Heart left ventricle (tissue), 16 donors: ENCODE measurements around the gene CSF1R. TPM values are rescaled to one million over a fixed set of nuclear protein-coding genes. Genes with fewer than 3 reads are reported as not detected.
A peak's percentile ranks its signal among the peaks of the same experiment; 100 is the strongest.

Source experiments
- ATAC-seq, 4 donors: fragments of 200-7000 bp; cut with Tn5 transposase; one replicate each; pipeline ENCODE4 v1.9.1; 2020 to 2022; ENCODE audit warnings: moderate library complexity in 4 of 4, mild to moderate bottlenecking in 3 of 4, moderate number of reproducible peaks in 1 of 4
- DNase-seq, 5 donors: peaks; one replicate each; pipeline ENCODE4 v3.0.0-alpha.2; 2020
- H3K27ac ChIP-seq, 12 donors: fragments of 200-600 bp; sonication (generic) in 4 of 12; one replicate each; pipeline versions ENCODE4 v1.5.0 to v1.8.0; 2016 to 2022; ENCODE audit warnings: mild to moderate bottlenecking in 2 of 12
- H3K27me3 ChIP-seq, 9 donors: fragments of 200-600 bp; sonication (generic) in 2 of 9; one replicate each; pipeline versions ENCODE4 v1.5.1 to v1.8.0; 2016 to 2022; ENCODE audit warnings: mild to moderate bottlenecking in 3 of 9
- H3K36me3 ChIP-seq, 9 donors: fragments of 200-600 bp; sonication (generic) in 2 of 9; one replicate each; pipeline versions ENCODE4 v1.5.0 to v1.8.0; 2018 to 2022; ENCODE audit warnings: mild to moderate bottlenecking in 2 of 9
- H3K4me1 ChIP-seq, 12 donors: fragments of 200-600 bp; sonication (generic) in 4 of 12; one replicate each; pipeline versions ENCODE4 v1.5.0 to v1.8.0; 2016 to 2022; ENCODE audit warnings: mild to moderate bottlenecking in 3 of 12
- H3K4me3 ChIP-seq, 12 donors: fragments of 200-600 bp; sonication (generic) in 4 of 12; one replicate each; pipeline versions ENCODE4 v1.5.0 to v1.8.0; 2017 to 2022; ENCODE audit warnings: mild to moderate bottlenecking in 9 of 12, moderate library complexity in 4 of 12
- H3K9me3 ChIP-seq, 12 donors: fragments of 200-600 bp; sonication (generic) in 4 of 12; one replicate each; pipeline versions ENCODE4 v1.5.0 to v1.8.0; 2016 to 2022; ENCODE audit warnings: mild to moderate bottlenecking in 1 of 12
- CTCF ChIP-seq, 12 donors: fragments of 200-600 bp; sonication (generic) in 4 of 12; IDR thresholded peaks; one replicate each; pipeline versions ENCODE4 v1.5.0 to v1.8.0; 2018 to 2022; ENCODE audit warnings: antibody characterized with exemption in 12 of 12, mild to moderate bottlenecking in 5 of 12
- POLR2A ChIP-seq, 2 donors: fragments of 450-650 bp; IDR thresholded peaks; one replicate each; pipeline ENCODE4 v1.6.1; 2017; ENCODE audit warnings: antibody characterized with exemption in 2 of 2, mild to moderate bottlenecking in 2 of 2, moderate library complexity in 2 of 2
- WGBS, 4 donors: extraction: QIAGEN DNeasy Blood & Tissue Kit in 2 of 4; methylation state at CpG; one replicate each; pipeline versions ENCODE4 v1.1.5 to v1.1.7; 2013 to 2018; 5-methylcytosine and 5-hydroxymethylcytosine counted together
- intact Hi-C, 10 donors: fragments of 100-400 bp; cut with DNase I; formaldehyde crosslinking; loops; one replicate each; pipeline versions ENCODE4 v1.11.1 to v1.14.2; 2022
- polyA plus RNA-seq, 2 donors: library from polyadenylated mRNA; stranded (reverse); fragments of 200-250 nt; gene quantifications; one replicate each; pipeline ENCODE4 v1.2.3, GENCODE V29; 2013
- total RNA-seq, 9 donors: library from RNA; depleted of rRNA in 2 of 9; stranded (reverse); fragments of >200 nt in 2 of 9; fragmentation: NEBNext Ultra II Directional in 3 of 9; extraction: Animal tissue kit (Norgen Biotek cat#: 25700) in 3 of 9; gene quantifications; one replicate each; pipeline versions ENCODE4 v1.1.0 to v1.2.4, GENCODE V29; 2016 to 2023
- donor health status: ischemic (EF 13 %, LVEDD 7.1; RV severe dilation, severe dysfunction).
- donor health status: healthy with polysubstance abuse.
- donor health status: DM: no; HTN: yes; CAD: no.
- donor health status: DM: no; HTN: no; CAD: no.
- donor health status: ischemic (EF 25% LVEDD 6.9; RV normal size, moderate dysfunction).
- donor health status: ischemic (EF 25% LVEDD 5.7; RV mildly dilated, moderate dysfunction).
- donor health status: healthy.
- donor health status: DM: yes; HTN: yes; CAD: no.
- donor health status: ischemic (EF 35%, LVEDD 5.7; RV mildly dilated, moderate dysfunction).
- donor health status: nonischemic (EF 11% LVEDD 7.7; RV severe dilation, severe dysfunction).
- donor health status: DM: yes; HTN: yes; CAD: no.
- donor health status: PGD.
- donor health status: ischemic (EF 29% LVEDD 5.4; RV normal size, mild dysfunction).
- donor health status: nonischemic (EF 23%, LVEDD 6.1; RV moderate dilation, normal function).

Gene CSF1R
- total and polyA plus RNA-seq, 11 donors: 5.0 to 143 (median 10.7) TPM

DNA sequence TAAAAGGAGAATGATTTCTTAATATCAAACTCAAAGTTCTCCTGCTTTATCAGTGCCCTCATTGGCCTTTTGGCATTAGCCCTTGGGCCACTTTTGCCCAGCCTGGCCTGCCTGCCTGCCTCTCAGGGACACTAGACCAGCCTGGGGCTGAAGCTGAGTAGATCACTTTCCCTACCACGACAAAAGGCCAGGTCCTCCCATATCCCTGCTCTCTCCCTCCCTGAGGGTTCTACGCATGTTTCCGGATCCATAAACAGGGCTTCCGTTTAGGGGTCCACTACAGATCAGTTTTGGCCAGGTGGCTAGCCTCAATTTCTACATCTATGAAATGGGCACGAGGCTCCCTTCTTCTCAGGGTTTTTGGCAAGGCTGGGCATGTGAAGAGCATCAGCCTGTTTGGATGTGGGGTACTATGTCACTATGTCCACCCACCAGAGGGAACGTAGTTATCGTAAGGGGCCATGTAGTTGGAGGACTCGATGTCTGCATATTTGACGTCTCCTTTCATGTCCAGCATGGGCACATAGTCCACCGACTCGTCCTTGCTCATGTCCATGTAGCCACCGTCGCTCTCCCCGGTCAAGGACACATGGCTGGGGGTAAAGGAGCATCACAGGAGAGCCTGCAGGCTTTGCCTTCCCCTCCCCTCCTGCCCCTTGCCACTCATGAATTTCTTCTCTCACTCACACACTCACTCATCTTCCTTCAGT lies 35.2 kb upstream of the CSF1R start:
- H3K27ac ChIP-seq: peak overlapping the region in 1 of 12 donors; percentile 11
- H3K4me1 ChIP-seq: peaks cover 0 to 28% (median 0%) of the 10 kb centered on the region in 12 donors
- TF ChIP-seq CTCF (IDR thresholded peaks at IDR 0.05) (no peak), POLR2A (IDR thresholded peaks at IDR 0.05) (no peak)
- ATAC-seq (no peak), DNase-seq (peak in 4 of 5 donors; percentile 9 to 37 (median 16))
- peaks cover 0 to 97% (median 47%) of the 10 kb centered on the region in 9 donors for H3K36me3 ChIP-seq
- no peak overlapping the region for H3K4me3 ChIP-seq
- H3K9me3 ChIP-seq: no peaks in the 10 kb centered on the region
- H3K27me3 ChIP-seq: no peaks in the 10 kb centered on the region
- 93 to 94% (median 94%) methylated on average over 14 of the region's 14 CpGs for WGBS, 4 donors
- intact Hi-C loops: loop anchor here in 1 of 10 donors (10.0 kb wide), 1 partner anchor 233 kb away; the partner anchor contains the start of gene TCOF1

DNA sequence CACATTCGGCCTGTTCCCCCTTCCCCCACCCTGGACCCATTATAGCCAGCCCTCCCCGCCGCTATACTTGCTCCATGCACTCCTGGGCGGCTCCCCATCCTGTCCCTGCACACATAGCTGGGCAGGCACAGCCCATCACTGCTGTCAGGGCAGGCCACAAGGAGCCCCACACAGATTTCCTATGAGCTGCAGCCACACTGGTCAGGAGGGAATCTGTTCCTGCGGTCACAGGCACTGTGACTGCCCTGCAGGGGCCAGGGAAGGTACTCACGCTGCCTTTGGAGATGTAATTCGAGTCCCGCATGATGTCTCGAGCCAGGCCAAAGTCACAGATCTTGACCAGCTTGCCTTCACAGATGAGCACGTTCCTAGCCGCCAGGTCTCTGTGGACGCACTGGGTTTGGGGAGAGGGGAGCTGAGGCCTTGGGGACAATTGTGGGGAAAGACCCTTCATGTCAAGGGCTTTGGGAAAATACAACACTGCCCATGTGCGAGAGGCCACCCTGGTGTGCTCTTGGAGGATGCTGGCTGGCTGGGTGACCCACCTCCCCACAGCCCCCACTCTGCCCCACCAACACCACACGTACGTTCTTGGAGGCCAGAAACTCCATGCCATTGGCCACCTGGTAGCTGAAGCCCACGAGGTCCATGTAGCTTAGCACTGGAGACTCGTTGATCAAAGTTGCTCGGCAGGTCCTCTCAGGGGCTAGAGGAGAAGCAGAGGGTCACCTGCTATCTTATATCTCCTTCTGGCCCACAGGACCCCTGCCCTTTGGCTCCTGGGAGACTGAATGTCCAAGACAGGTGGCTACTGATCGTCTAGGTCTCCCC lies 34.5 kb upstream of the CSF1R start:
- H3K9me3 ChIP-seq: no peaks in the 10 kb centered on the region
- no peaks in the 10 kb centered on the region for H3K27me3 ChIP-seq
- peaks cover 0 to 29% (median 0%) of the 10 kb centered on the region in 12 donors for H3K4me1 ChIP-seq
- no peak for ATAC-seq
- peaks cover 0 to 96% (median 43%) of the 10 kb centered on the region in 9 donors for H3K36me3 ChIP-seq
- H3K27ac ChIP-seq: peak overlapping the region in 1 of 12 donors; percentile 19
- intact Hi-C loops: loop anchor here in 1 of 10 donors (10.0 kb wide), 1 partner anchor 234 kb away; the partner anchor contains the start of gene TCOF1
- DNase-seq: peak in 4 of 5 donors; percentile 16 to 54 (median 24)
- TF ChIP-seq POLR2A (IDR thresholded peaks at IDR 0.05): no peak
- TF ChIP-seq CTCF (IDR thresholded peaks at IDR 0.05): no peak
- H3K4me3 ChIP-seq: no peak overlapping the region
- WGBS, 4 donors: 79 to 86% (median 82%) methylated on average over 16 to 19 of the region's 19 CpGs

DNA sequence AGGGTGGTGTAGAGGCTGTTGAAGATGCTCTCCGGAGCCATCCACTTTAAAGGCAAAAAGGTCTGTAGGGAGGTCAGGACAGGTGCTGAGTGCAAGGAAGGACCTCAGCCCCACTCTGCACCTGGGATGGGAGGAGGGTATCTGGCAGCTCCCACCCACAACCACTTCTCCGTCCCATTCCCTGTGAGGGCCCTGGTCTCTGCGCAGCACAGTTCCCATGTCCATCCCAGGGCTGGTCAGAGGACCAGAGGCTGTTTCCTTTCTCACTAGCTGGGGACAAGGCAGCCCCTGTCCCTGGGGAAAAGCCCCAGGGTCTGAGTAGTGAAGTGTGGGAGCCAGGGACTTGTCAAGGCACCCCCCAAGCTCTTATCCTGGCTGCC lies 33.7 kb upstream of the CSF1R start:
- H3K4me3 ChIP-seq: no peak overlapping the region
- 88 to 90% (median 89%) methylated on average over 3 of the region's 3 CpGs; no CpG with 5 or more reads in 1 of the 4 donors for WGBS, 4 donors
- no peak overlapping the region for H3K27ac ChIP-seq
- no peaks in the 10 kb centered on the region for H3K9me3 ChIP-seq
- no peak for TF ChIP-seq CTCF (IDR thresholded peaks at IDR 0.05)
- TF ChIP-seq POLR2A (IDR thresholded peaks at IDR 0.05): no peak
- peak in 3 of 5 donors; percentile 13 to 25 (median 15) for DNase-seq
- intact Hi-C loops: loop anchor here in 1 of 10 donors (10.0 kb wide), 1 partner anchor 235 kb away; the partner anchor contains the start of gene TCOF1
- no peak for ATAC-seq
- H3K4me1 ChIP-seq: peaks cover 0 to 34% (median 0%) of the 10 kb centered on the region in 12 donors
- H3K27me3 ChIP-seq: no peaks in the 10 kb centered on the region
- peaks cover 0 to 96% (median 43%) of the 10 kb centered on the region in 9 donors for H3K36me3 ChIP-seq
